ENCODE measurements around the gene KIAA1217.

Gene KIAA1217

DNA sequence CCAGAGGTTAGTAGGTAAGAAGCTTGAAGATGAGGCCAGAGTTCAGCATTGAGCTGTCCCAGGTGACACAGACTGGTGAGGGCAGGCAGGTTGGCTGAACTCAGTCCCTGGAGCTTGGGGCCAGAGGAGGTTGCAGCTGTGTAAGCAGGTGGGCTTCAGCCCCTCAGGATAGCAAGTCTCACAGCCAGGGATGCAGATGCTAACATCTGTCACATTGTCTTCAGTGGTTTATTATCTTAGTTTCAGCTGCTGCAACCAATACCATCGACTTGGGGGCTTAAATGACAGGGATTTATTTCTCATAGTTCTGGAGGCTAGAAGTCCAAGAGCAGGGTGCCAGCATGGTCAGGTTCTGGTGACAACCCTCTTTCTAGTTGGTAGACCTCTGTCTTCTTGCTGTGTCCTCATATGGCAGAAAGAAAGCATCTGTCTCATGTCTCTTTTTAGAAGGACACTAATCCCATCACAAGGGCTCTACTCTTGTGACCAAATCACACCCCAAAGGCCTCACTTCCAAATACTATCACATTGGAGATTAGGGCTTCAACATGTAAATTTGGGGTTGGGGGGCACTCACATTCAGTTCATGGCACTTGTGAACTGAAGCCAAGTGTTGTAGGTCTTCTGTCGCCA lies 146.2 kb downstream of the KIAA1217 start:
- DNase-seq = no peak
- Histone ChIP-seq H4K91ac (ENCODE audit: low read depth, low read length) (no peak overlapping the region), H3K14ac (ENCODE audit: low read length) (no peak overlapping the region), H3K4me3 (ENCODE audit: low read depth, low read length) (no peak overlapping the region), H2AFZ (ENCODE audit: insufficient read depth, low read length, poor library complexity) (no peak overlapping the region), H2BK12ac (ENCODE audit: low read length) (no peak overlapping the region), H3K27me3 (ENCODE audit: insufficient read depth, low read length) (no peaks in the 10 kb centered on the region), H3K4me1 (ENCODE audit: control insufficient read depth in 1 of 2, insufficient read depth in 2 of 2, low read length in 2 of 2) (peaks cover 10 to 16% of the 10 kb centered on the region in 2 experiments), H3K18ac (ENCODE audit: low read length) (no peak overlapping the region), H3K4me2 (ENCODE audit: low read length) (no peak overlapping the region), H3K4ac (ENCODE audit: low read depth, low read length) (no peak overlapping the region), H4K12ac (ENCODE audit: low read depth, low read length) (no peak overlapping the region), H3K9me3 (ENCODE audit: insufficient read depth, low read depth, low read length) (no peaks in the 10 kb centered on the region), H2AK5ac (ENCODE audit: low read length) (no peak overlapping the region), H3K27ac (ENCODE audit: low read depth, low read length) (no peak overlapping the region), H4K8ac (ENCODE audit: low read depth, low read length) (no peak overlapping the region), H2BK5ac (ENCODE audit: low read depth, low read length, poor library complexity) (no peak overlapping the region), H3K79me1 (ENCODE audit: low read length) (peaks cover 3% of the 10 kb centered on the region), H3K79me2 (ENCODE audit: control insufficient read depth, insufficient read depth, low read length, poor library complexity) (peaks cover 15% of the 10 kb centered on the region), H3K9ac (ENCODE audit: low read length) (no peak overlapping the region), H3K36me3 (ENCODE audit: control insufficient read depth in 1 of 2, insufficient read depth in 2 of 2, low read length in 2 of 2) (peaks cover 9 to 13% of the 10 kb centered on the region in 2 experiments), H2BK120ac (ENCODE audit: insufficient read depth, low read length, poor library complexity) (no peak overlapping the region), H3K23ac (ENCODE audit: low read length) (no peak overlapping the region)
- no CpG with 5 or more reads among the region's 2 CpGs for WGBS (ENCODE audit: extremely low coverage, insufficient coverage, insufficient read length)

DNA sequence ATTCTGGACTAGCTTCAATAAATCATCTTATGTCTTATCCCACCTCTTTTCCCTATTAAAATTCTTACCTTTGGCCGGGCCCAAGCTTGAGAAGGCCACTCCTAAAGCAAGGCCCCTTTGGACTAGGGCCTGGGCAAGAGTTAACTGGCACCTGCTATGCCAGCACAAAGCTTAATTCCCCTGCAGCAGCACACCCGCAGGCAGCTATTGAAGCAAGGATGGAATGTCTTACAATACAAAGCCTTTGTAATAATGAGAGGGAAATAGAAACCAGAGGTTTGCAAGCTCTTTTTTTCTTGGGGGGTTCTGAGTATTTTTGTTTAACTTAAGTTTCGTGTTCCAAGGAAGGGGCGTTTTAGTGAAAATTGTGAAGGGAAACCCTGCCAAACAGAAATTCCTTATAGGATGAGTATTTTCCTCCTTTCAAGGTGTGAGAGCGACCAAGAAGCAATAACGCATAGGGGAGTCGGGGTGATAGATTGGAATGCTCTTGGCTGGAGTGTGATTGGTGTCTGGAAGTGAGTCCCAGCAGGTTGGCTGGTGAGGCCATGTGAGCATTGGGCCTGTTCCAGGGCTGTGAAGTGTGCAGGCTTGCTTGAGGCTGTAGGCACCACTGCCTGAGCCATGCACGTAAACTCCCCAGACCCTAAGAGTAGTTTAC lies 148.5 kb downstream of the KIAA1217 start:
- Histone ChIP-seq H3K18ac (ENCODE audit: low read length) (no peak overlapping the region), H3K27me3 (ENCODE audit: insufficient read depth, low read length) (no peaks in the 10 kb centered on the region), H2BK12ac (ENCODE audit: low read length) (no peak overlapping the region), H3K36me3 (ENCODE audit: control insufficient read depth in 1 of 2, insufficient read depth in 2 of 2, low read length in 2 of 2) (peaks cover 8 to 12% of the 10 kb centered on the region in 2 experiments), H3K4me2 (ENCODE audit: low read length) (no peak overlapping the region), H4K8ac (ENCODE audit: low read depth, low read length) (no peak overlapping the region), H4K91ac (ENCODE audit: low read depth, low read length) (no peak overlapping the region), H3K4me3 (ENCODE audit: low read depth, low read length) (no peak overlapping the region), H3K27ac (ENCODE audit: low read depth, low read length) (no peak overlapping the region), H3K9ac (ENCODE audit: low read length) (no peak overlapping the region), H2AK5ac (ENCODE audit: low read length) (no peak overlapping the region), H3K23ac (ENCODE audit: low read length) (no peak overlapping the region), H2AFZ (ENCODE audit: insufficient read depth, low read length, poor library complexity) (no peak overlapping the region), H2BK5ac (ENCODE audit: low read depth, low read length, poor library complexity) (no peak overlapping the region), H3K79me1 (ENCODE audit: low read length) (peaks cover 2% of the 10 kb centered on the region), H3K9me3 (ENCODE audit: insufficient read depth, low read depth, low read length) (no peaks in the 10 kb centered on the region), H3K4ac (ENCODE audit: low read depth, low read length) (peak overlapping the region; percentile 3), H4K12ac (ENCODE audit: low read depth, low read length) (no peak overlapping the region), H3K79me2 (ENCODE audit: control insufficient read depth, insufficient read depth, low read length, poor library complexity) (peaks cover 9% of the 10 kb centered on the region), H3K14ac (ENCODE audit: low read length) (no peak overlapping the region), H2BK120ac (ENCODE audit: insufficient read depth, low read length, poor library complexity) (no peak overlapping the region), H3K4me1 (ENCODE audit: control insufficient read depth in 1 of 2, insufficient read depth in 2 of 2, low read length in 2 of 2) (peaks cover 3 to 8% of the 10 kb centered on the region in 2 experiments)
- DNase-seq = no peak
- no CpG with 5 or more reads among the region's 8 CpGs for WGBS (ENCODE audit: extremely low coverage, insufficient coverage, insufficient read length)

DNA sequence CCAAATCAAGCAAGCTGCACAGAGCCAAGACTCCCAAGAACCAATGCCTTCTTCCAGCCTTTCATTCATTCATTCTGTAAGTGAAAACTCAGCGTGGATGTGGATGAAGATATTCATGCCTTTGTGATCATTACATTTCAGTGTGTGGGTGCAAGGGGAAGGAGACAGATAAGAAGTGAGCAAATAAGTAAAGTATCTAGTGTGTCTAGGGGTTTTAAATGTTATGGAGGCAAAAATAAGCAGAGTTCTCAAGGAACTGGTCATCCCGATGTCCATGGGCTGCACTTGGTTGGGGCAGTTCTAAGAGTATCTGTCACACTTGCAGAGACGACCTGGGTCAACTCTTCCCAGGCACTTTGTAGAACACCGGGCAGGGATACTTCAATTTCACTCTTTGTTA lies 149.1 kb downstream of the KIAA1217 start:
- Histone ChIP-seq H3K9ac (ENCODE audit: low read length) (no peak overlapping the region), H2AK5ac (ENCODE audit: low read length) (no peak overlapping the region), H2BK12ac (ENCODE audit: low read length) (no peak overlapping the region), H2BK5ac (ENCODE audit: low read depth, low read length, poor library complexity) (no peak overlapping the region), H3K79me1 (ENCODE audit: low read length) (no peaks in the 10 kb centered on the region), H3K4me3 (ENCODE audit: low read depth, low read length) (no peak overlapping the region), H3K27me3 (ENCODE audit: insufficient read depth, low read length) (no peaks in the 10 kb centered on the region), H3K9me3 (ENCODE audit: insufficient read depth, low read depth, low read length) (no peaks in the 10 kb centered on the region), H2AFZ (ENCODE audit: insufficient read depth, low read length, poor library complexity) (no peak overlapping the region), H3K18ac (ENCODE audit: low read length) (no peak overlapping the region), H3K14ac (ENCODE audit: low read length) (no peak overlapping the region), H3K27ac (ENCODE audit: low read depth, low read length) (no peak overlapping the region), H3K4ac (ENCODE audit: low read depth, low read length) (peak overlapping the region; percentile 3), H2BK120ac (ENCODE audit: insufficient read depth, low read length, poor library complexity) (no peak overlapping the region), H3K23ac (ENCODE audit: low read length) (no peak overlapping the region), H4K91ac (ENCODE audit: low read depth, low read length) (no peak overlapping the region), H3K79me2 (ENCODE audit: control insufficient read depth, insufficient read depth, low read length, poor library complexity) (peaks cover 7% of the 10 kb centered on the region), H3K4me1 (ENCODE audit: control insufficient read depth in 1 of 2, insufficient read depth in 2 of 2, low read length in 2 of 2) (peaks cover 3 to 5% of the 10 kb centered on the region in 2 experiments), H3K36me3 (ENCODE audit: control insufficient read depth in 1 of 2, insufficient read depth in 2 of 2, low read length in 2 of 2) (peaks cover 8 to 12% of the 10 kb centered on the region in 2 experiments), H3K4me2 (ENCODE audit: low read length) (no peak overlapping the region), H4K12ac (ENCODE audit: low read depth, low read length) (no peak overlapping the region), H4K8ac (ENCODE audit: low read depth, low read length) (no peak overlapping the region)
- no CpG with 5 or more reads among the region's 4 CpGs for WGBS (ENCODE audit: extremely low coverage, insufficient coverage, insufficient read length)
- DNase-seq = no peak

DNA sequence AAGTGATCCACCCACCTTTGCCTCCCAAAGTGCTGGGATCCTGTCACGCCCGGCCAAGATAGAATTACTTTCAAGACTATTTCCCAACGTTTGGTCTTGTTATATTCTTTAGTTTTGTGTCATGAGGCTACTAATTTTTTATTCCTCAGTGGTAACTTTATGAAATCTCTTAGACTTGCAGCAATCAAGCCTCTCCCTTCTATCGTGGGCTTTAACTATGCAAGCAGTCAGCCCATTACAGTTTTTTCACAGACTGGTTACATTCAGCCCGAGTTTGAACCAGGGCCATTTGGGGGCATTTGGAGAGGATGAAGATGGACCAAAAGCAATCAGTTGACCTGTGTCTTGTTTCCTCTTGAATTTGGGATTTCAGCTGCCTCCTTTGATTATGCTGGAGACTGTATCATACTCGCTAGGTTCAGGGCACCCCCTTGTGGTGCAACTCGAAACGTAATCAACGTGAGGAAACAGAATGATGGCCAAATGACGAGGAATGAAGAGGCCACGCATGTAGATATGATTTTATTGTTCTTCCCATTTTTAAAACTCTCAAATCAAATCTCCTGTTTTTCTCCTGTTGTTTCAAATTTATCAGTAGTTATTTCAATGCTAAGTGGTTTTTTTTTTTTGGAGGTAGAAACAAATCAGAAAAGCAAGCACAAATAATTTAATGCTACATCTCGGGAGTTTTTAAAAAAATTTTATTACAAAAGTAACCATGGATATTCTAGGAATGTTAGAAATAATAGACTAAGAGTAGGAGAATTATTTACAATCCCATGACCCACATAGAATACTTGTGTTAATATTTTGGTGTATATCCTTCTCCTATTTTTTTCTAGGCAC lies 151.6 kb downstream of the KIAA1217 start:
- no peaks in the 10 kb centered on the region for H3K9me3 ChIP-seq (ENCODE audit: insufficient read depth, low read depth, low read length)
- H4K91ac ChIP-seq (ENCODE audit: low read depth, low read length) = no peak overlapping the region
- no CpG with 5 or more reads among the region's 12 CpGs for WGBS (ENCODE audit: extremely low coverage, insufficient coverage, insufficient read length)
- H2AFZ ChIP-seq (ENCODE audit: insufficient read depth, low read length, poor library complexity) = no peak overlapping the region
- H3K4me1 ChIP-seq (ENCODE audit: control insufficient read depth in 1 of 2, insufficient read depth in 2 of 2, low read length in 2 of 2) = peaks cover 0 to 5% of the 10 kb centered on the region in 2 experiments
- H3K36me3 ChIP-seq (ENCODE audit: control insufficient read depth in 1 of 2, insufficient read depth in 2 of 2, low read length in 2 of 2) = peaks cover 9 to 10% of the 10 kb centered on the region in 2 experiments
- H2AK5ac ChIP-seq (ENCODE audit: low read length) = no peak overlapping the region
- no peak overlapping the region for H4K12ac ChIP-seq (ENCODE audit: low read depth, low read length)
- H3K79me1 ChIP-seq (ENCODE audit: low read length) = peaks cover 2% of the 10 kb centered on the region
- H3K4ac ChIP-seq (ENCODE audit: low read depth, low read length) = peak overlapping the region; percentile 56
- no peak overlapping the region for H3K4me2 ChIP-seq (ENCODE audit: low read length)
- H2BK5ac ChIP-seq (ENCODE audit: low read depth, low read length, poor library complexity) = no peak overlapping the region
- H3K9ac ChIP-seq (ENCODE audit: low read length) = no peak overlapping the region
- DNase-seq = peak; percentile 54 to 88
- no peak overlapping the region for H2BK120ac ChIP-seq (ENCODE audit: insufficient read depth, low read length, poor library complexity)
- no peaks in the 10 kb centered on the region for H3K27me3 ChIP-seq (ENCODE audit: insufficient read depth, low read length)
- H4K8ac ChIP-seq (ENCODE audit: low read depth, low read length) = no peak overlapping the region
- peaks cover 6% of the 10 kb centered on the region for H3K79me2 ChIP-seq (ENCODE audit: control insufficient read depth, insufficient read depth, low read length, poor library complexity)
- no peak overlapping the region for H3K4me3 ChIP-seq (ENCODE audit: low read depth, low read length)
- H3K18ac ChIP-seq (ENCODE audit: low read length) = no peak overlapping the region
- H3K27ac ChIP-seq (ENCODE audit: low read depth, low read length) = no peak overlapping the region
- H3K23ac ChIP-seq (ENCODE audit: low read length) = no peak overlapping the region
- no peak overlapping the region for H2BK12ac ChIP-seq (ENCODE audit: low read length)
- H3K14ac ChIP-seq (ENCODE audit: low read length) = no peak overlapping the region
